RWPE2 (cell line): ENCODE measurements around the gene ZNF532.

Experiments used
- ATAC-seq: fragments of 200-7000 bp; cut with Tn5 transposase; 3 replicates; pipeline ENCODE4 v1.9.1; 2021; ENCODE audit warnings: low read depth
- DNase-seq: peaks from one replicate; pipeline ENCODE4 v3.0.0-alpha.2; 2020; ENCODE audit warnings: low spot score
- H3K27ac ChIP-seq: fragments of 450-650 bp; 2 replicates; pipeline ENCODE4 v1.5.1; 2017; ENCODE audit warnings: mild to moderate bottlenecking; ENCODE audit not compliant: poor library complexity, severe bottlenecking
- H3K27me3 ChIP-seq: fragments of 250-450 bp; sonication (Bioruptor Pico); 2 replicates; pipeline ENCODE4 v1.5.1; 2021; ENCODE audit warnings: mild to moderate bottlenecking, moderate library complexity; ENCODE audit not compliant: insufficient read depth, poor library complexity, severe bottlenecking
- H3K36me3 ChIP-seq: fragments of 250-450 bp; sonication (Bioruptor Pico); 2 replicates; pipeline ENCODE4 v1.5.1; 2020; ENCODE audit warnings: low read depth, mild to moderate bottlenecking, moderate library complexity
- H3K4me1 ChIP-seq: fragments of 250-450 bp; sonication (Bioruptor Pico); 2 replicates; pipeline ENCODE4 v1.5.1; 2021; ENCODE audit warnings: mild to moderate bottlenecking, moderate library complexity; ENCODE audit not compliant: insufficient read depth, poor library complexity, severe bottlenecking
- H3K4me3 ChIP-seq: fragments of 250-450 bp; sonication (Bioruptor Pico); 2 replicates; pipeline ENCODE4 v1.5.1; 2021; ENCODE audit warnings: mild to moderate bottlenecking, moderate library complexity; ENCODE audit not compliant: severe bottlenecking
- H3K9me3 ChIP-seq: fragments of 250-450 bp; sonication (Bioruptor Pico); 2 replicates; pipeline ENCODE4 v1.5.1; 2021; ENCODE audit warnings: mild to moderate bottlenecking, moderate library complexity; ENCODE audit not compliant: severe bottlenecking
- CTCF ChIP-seq: fragments of 450-650 bp; IDR thresholded peaks from one replicate; pipeline ENCODE4 v1.5.1; 2017; ENCODE audit warnings: mild to moderate bottlenecking, moderate library complexity; ENCODE audit not compliant: poor library complexity, severe bottlenecking

The ZNF532 gene

GRCh38 chr18:59029663-59030429 lies 165.2 kb downstream of the ZNF532 start:
- ATAC-seq (no peak), DNase-seq (no peak)
- no peaks in the 10 kb centered on the region for H3K27me3 ChIP-seq
- no peak for TF ChIP-seq CTCF
- H3K4me1 ChIP-seq = no peaks in the 10 kb centered on the region
- H3K9me3 ChIP-seq = no peaks in the 10 kb centered on the region
- no peak overlapping the region for H3K27ac ChIP-seq
- no peaks in the 10 kb centered on the region for H3K36me3 ChIP-seq
- H3K4me3 ChIP-seq = no peak overlapping the region

- H3K4me3 ChIP-seq = no peak overlapping the region
- H3K9me3 ChIP-seq = no peaks in the 10 kb centered on the region
- DNase-seq (no peak), ATAC-seq (no peak)
- no peaks in the 10 kb centered on the region for H3K36me3 ChIP-seq
- no peak overlapping the region for H3K27ac ChIP-seq
- no peaks in the 10 kb centered on the region for H3K4me1 ChIP-seq
- H3K27me3 ChIP-seq = no peaks in the 10 kb centered on the region
- TF ChIP-seq CTCF = no peak
These were observed 167.6 kb downstream of the ZNF532 start for GRCh38 chr18:59032308-59032707.

- no peak overlapping the region for H3K4me3 ChIP-seq
- DNase-seq = no peak
- no peak for TF ChIP-seq CTCF
These were observed 168.7 kb downstream of the ZNF532 start for GRCh38 chr18:59033359-59033758.

GRCh38 chr18:59033974-59034373 lies 169.3 kb downstream of the ZNF532 start:
- H3K27me3 ChIP-seq = no peaks in the 10 kb centered on the region
- H3K4me3 ChIP-seq = no peak overlapping the region
- H3K36me3 ChIP-seq = no peaks in the 10 kb centered on the region
- no peaks in the 10 kb centered on the region for H3K9me3 ChIP-seq
- DNase-seq (no peak), ATAC-seq (no peak)
- no peak overlapping the region for H3K27ac ChIP-seq
- TF ChIP-seq CTCF = no peak
- H3K4me1 ChIP-seq = no peaks in the 10 kb centered on the region

More at GRCh38 chr18:59033359-59033758, 168.7 kb downstream of the ZNF532 start:
- H3K27me3 ChIP-seq = no peaks in the 10 kb centered on the region
- H3K4me1 ChIP-seq = no peaks in the 10 kb centered on the region
- no peaks in the 10 kb centered on the region for H3K36me3 ChIP-seq
- ATAC-seq = no peak
- H3K27ac ChIP-seq = no peak overlapping the region
- no peaks in the 10 kb centered on the region for H3K9me3 ChIP-seq

GRCh38 chr18:59035591-59035990 lies 170.9 kb downstream of the ZNF532 start:
- H3K9me3 ChIP-seq = no peaks in the 10 kb centered on the region
- no peaks in the 10 kb centered on the region for H3K27me3 ChIP-seq
- no peaks in the 10 kb centered on the region for H3K4me1 ChIP-seq
- H3K4me3 ChIP-seq = no peak overlapping the region
- TF ChIP-seq CTCF = no peak
- H3K27ac ChIP-seq = no peak overlapping the region
- no peak for DNase-seq
- no peak for ATAC-seq
- H3K36me3 ChIP-seq = no peaks in the 10 kb centered on the region
